ENCODE measurements around the gene FHOD1. TPM values are rescaled to one million over a fixed set of nuclear protein-coding genes. Genes with fewer than 3 reads are reported as not detected.

Gene FHOD1
- total and polyA plus RNA-seq, 9 of the 15 experiments (the other 6 are each of a cell fraction or from before 2014, with no cell fraction given) = 18.7 to 126 (median 32.3) TPM

- TF ChIP-seq TEAD1 (CRISPR knock-in tag; IDR thresholded peaks at IDR 0.05) = 0 out of 4 replicates have a peak, but pooled peaks of 1 of the 2 experiments have one; percentile 42
- TF ChIP-seq TCF7L2 (IDR thresholded peaks at IDR 0.05; ENCODE audit: low read depth, low read length) = no peak
- no peak for TF ChIP-seq MIER1 (IDR thresholded peaks at IDR 0.05; ENCODE audit: low read depth)
- peak; percentile 87 for TF ChIP-seq SAP30 (IDR thresholded peaks at IDR 0.05; ENCODE audit: borderline replicate concordance, insufficient read depth, low read depth, low read length, poor library complexity, severe bottlenecking)
- TF ChIP-seq NFYB (IDR thresholded peaks at IDR 0.05; ENCODE audit: extremely low read depth, insufficient read length) = no peak
- TF ChIP-seq ZNF584 (CRISPR knock-in tag; IDR thresholded peaks at IDR 0.05; ENCODE audit: low read depth) = no peak
- TF ChIP-seq TCF3 (CRISPR knock-in tag; IDR thresholded peaks at IDR 0.05) = no peak; the same call in 1 of the 2 replicates
- TF ChIP-seq MBD2 (IDR thresholded peaks at IDR 0.05; ENCODE audit: borderline replicate concordance, low read depth) = peak; percentile 17; the same call in 1 of the 2 replicates
- TF ChIP-seq FOXA3 (CRISPR knock-in tag; conservative IDR thresholded peaks at IDR 0.05 in 1 of 2, IDR thresholded peaks at IDR 0.05 in 1 of 2) = 0 out of 4 replicates have a peak, but pooled peaks of 1 of the 2 experiments have one; percentile 35
- TF ChIP-seq SMC3 (conservative IDR thresholded peaks at IDR 0.05; ENCODE audit: insufficient read depth, low read depth, low read length) = peak; percentile 28; the same call in 1 of the 2 replicates
- peak; percentile 39; the same call in 1 of the 2 replicates for TF ChIP-seq THAP12 (CRISPR knock-in tag; IDR thresholded peaks at IDR 0.05)
- no peak for TF ChIP-seq SIRT6 (IDR thresholded peaks at IDR 0.05; ENCODE audit: low read depth, low read length)
- peak in 1 of 2 experiments; percentile 58; a peak in 3 of 4 replicates for TF ChIP-seq FOXK2 (conservative IDR thresholded peaks at IDR 0.05 in 1 of 2, IDR thresholded peaks at IDR 0.05 in 1 of 2; ENCODE audit: low read depth in 2 of 2)
- TF ChIP-seq ETV6 (IDR thresholded peaks at IDR 0.05; ENCODE audit: borderline replicate concordance in 1 of 2, low read depth in 2 of 2, low read length in 1 of 2) = peak; percentile 97
- no peak for TF ChIP-seq ETV6 (CRISPR knock-in tag; IDR thresholded peaks at IDR 0.05; ENCODE audit: borderline replicate concordance)
- no peak for TF ChIP-seq TEAD2 (tag; IDR thresholded peaks at IDR 0.05)
- TF ChIP-seq MXI1 (IDR thresholded peaks at IDR 0.05; ENCODE audit: low read depth, low read length) = 0 out of 2 replicates have a peak, but pooled peaks have one; percentile 50
- no peak for TF ChIP-seq HMBOX1 (IDR thresholded peaks at IDR 0.05)
- 0 out of 2 replicates have a peak, but pooled peaks have one; percentile 32 for TF ChIP-seq KAT7 (CRISPR knock-in tag; IDR thresholded peaks at IDR 0.05; ENCODE audit: borderline replicate concordance)
- no peak for TF ChIP-seq HMG20A (CRISPR knock-in tag; conservative IDR thresholded peaks at IDR 0.05)
- peak; percentile 52 for TF ChIP-seq VEZF1 (CRISPR knock-in tag; IDR thresholded peaks at IDR 0.05)
- no peak for TF ChIP-seq DDX20 (tag; IDR thresholded peaks at IDR 0.05; ENCODE audit: low read depth)
Observed at GRCh38 chr16:67191995-67192681, 55.1 kb downstream of the FHOD1 start, which contains the start of gene E2F4 (continued).

All from K562 (cell line).